PC-3 (cell line): Measurements from ENCODE around the gene PALS2.

Source experiments
- CTCF ChIP-seq: fragments of 300-600 bp; sonication (generic); conservative IDR thresholded peaks from 2 replicates; pipeline ENCODE4 v1.5.1; 2017; ENCODE audit warnings: antibody characterized with exemption, low read depth, mild to moderate bottlenecking, low read length
- EZH2 ChIP-seq: fragments of 300-600 bp; sonication (generic); IDR thresholded peaks from one replicate; pipeline ENCODE4 v1.6.1; 2017; ENCODE audit warnings: antibody characterized with exemption, mild to moderate bottlenecking, low read length; ENCODE audit not compliant: unreplicated experiment
- EZH2phosphoT487 ChIP-seq: fragments of 300-600 bp; sonication (generic); IDR thresholded peaks from 2 replicates; pipeline ENCODE4 v1.6.1; 2018; ENCODE audit warnings: mild to moderate bottlenecking, antibody characterized with exemption, low read length, borderline replicate concordance

GRCh38 chr7:24604630-24605029, 31.4 kb downstream of the PALS2 start:
- TF ChIP-seq CTCF (no peak), EZH2 (no peak), EZH2phosphoT487 (no peak)
